ENCODE measurements around the gene RNASE8.

RNASE8 gene

GRCh38 chr14:21093769-21094681, 36.4 kb downstream of the RNASE8 start:
- no peak for DNase-seq

GRCh38 chr14:21095430-21096205, 38.0 kb downstream of the RNASE8 start:
- no peak for DNase-seq

- DNase-seq, result no peak
These were observed 38.8 kb downstream of the RNASE8 start for GRCh38 chr14:21096438-21096837.

- no peak for DNase-seq
These were observed 39.5 kb downstream of the RNASE8 start for GRCh38 chr14:21096978-21097635.

GRCh38 chr14:21097636-21098075, 40.0 kb downstream of the RNASE8 start:
- no peak for DNase-seq

GRCh38 chr14:21098076-21098891, 40.7 kb downstream of the RNASE8 start, which contains the start of gene ZNF219:
Gene ZNF219, minus strand, starts transcription at chr14:21098655. Its CDS starts 5,064 bp downstream, at chr14:21093591.
- DNase-seq, result peak; percentile 35

GRCh38 chr14:21098892-21099595, 41.4 kb downstream of the RNASE8 start:
- no peak for DNase-seq

- DNase-seq, result no peak
These were observed 42.0 kb downstream of the RNASE8 start for GRCh38 chr14:21099596-21099985.

- no peak for DNase-seq
These were observed 43.3 kb downstream of the RNASE8 start, which contains the start of gene TMEM253 for GRCh38 chr14:21100931-21101330. Gene TMEM253, plus strand, starts transcription at chr14:21101066. Its CDS starts 278 bp downstream, at chr14:21101344.

- no peak for DNase-seq
These were observed 44.3 kb downstream of the RNASE8 start for GRCh38 chr14:21101802-21102413.

- no peak for DNase-seq
These were observed 45.1 kb downstream of the RNASE8 start for GRCh38 chr14:21102521-21103410.

GRCh38 chr14:21103411-21103709, 45.7 kb downstream of the RNASE8 start:
- DNase-seq, result no peak

- DNase-seq, result peak; percentile 95
These were observed 46.3 kb downstream of the RNASE8 start for GRCh38 chr14:21103710-21104447.

- peak; percentile 70 for DNase-seq
These were observed 46.9 kb downstream of the RNASE8 start for GRCh38 chr14:21104448-21105060.

- no peak for DNase-seq
These were observed 47.5 kb downstream of the RNASE8 start for GRCh38 chr14:21105095-21105494.

GRCh38 chr14:21106176-21106497, 48.5 kb downstream of the RNASE8 start:
- DNase-seq, result no peak

- peak; percentile 79 for DNase-seq
These were observed 49.1 kb downstream of the RNASE8 start for GRCh38 chr14:21106498-21107282.

- DNase-seq, result no peak
These were observed 49.7 kb downstream of the RNASE8 start for GRCh38 chr14:21107283-21107800.
